Posterior vena cava (tissue), 2 donors: Measurements from ENCODE around the gene ARGFX. TPM values are rescaled to one million over a fixed set of nuclear protein-coding genes. Genes with fewer than 3 reads are reported as not detected.
"Not testable (repeated sequence)": the region's sequence is repeated elsewhere in the genome, so short reads cannot be mapped to it uniquely, and the experiment has no call there.

Source experiments
- DNase-seq: peaks from one replicate; pipeline ENCODE4 v3.0.0-alpha.2; 2020; ENCODE audit warnings: low spot score
- intact Hi-C, 2 donors: fragments of 100-400 bp; cut with DNase I; formaldehyde crosslinking; loops; one replicate each; pipeline versions ENCODE4 v1.14.1 to v1.14.2; 2022 to 2023
- total RNA-seq, 2 donors: library from RNA; stranded (reverse); fragmentation: NEBNext Ultra II Directional; extraction: Animal tissue kit (Norgen Biotek cat#: 25700); gene quantifications; one replicate each; pipeline ENCODE4 v1.2.1, GENCODE V29; 2021
- donor health status: DM: yes; HTN: yes; CAD: no.
- donor health status: DM: yes; HTN: yes; CAD: no.

The ARGFX gene
- total RNA-seq, 2 donors from 2014 or later: not detected

DNA sequence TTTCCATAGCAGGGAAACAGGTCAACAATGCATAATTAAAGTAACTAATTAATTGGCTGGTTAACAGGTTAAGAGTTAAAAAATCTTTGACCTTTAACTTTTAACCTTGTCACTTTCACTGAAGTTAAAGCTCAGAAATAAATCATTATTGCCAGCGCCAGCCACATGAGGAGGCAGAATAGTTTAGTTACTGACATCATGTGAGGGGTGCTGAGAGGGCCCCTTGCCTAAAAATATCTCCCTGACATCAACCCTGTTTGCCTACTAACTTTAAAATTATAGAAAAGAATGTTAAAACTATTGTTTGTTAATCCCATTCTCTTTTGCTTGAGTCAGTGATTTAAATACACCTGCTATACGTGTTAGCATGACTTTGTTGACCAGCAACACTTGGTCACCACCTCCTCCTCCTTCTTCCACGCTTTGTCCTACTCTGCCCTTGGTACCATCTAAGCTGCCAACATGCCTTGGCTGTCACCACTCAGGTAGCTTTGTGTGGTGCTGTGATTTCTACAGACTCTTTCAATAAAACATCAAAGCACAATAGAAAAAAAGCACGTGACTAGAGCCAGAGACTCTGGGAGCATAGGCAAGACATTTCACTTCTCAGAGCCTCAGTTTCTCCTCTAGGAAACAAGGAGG lies 28.1 kb downstream of the ARGFX start:
- no peak for DNase-seq
- intact Hi-C loops: loop anchor here in 1 of 2 donors (1.0 kb wide), 1 partner anchor 12 kb away; no protein-coding TSS in a partner anchor

DNA sequence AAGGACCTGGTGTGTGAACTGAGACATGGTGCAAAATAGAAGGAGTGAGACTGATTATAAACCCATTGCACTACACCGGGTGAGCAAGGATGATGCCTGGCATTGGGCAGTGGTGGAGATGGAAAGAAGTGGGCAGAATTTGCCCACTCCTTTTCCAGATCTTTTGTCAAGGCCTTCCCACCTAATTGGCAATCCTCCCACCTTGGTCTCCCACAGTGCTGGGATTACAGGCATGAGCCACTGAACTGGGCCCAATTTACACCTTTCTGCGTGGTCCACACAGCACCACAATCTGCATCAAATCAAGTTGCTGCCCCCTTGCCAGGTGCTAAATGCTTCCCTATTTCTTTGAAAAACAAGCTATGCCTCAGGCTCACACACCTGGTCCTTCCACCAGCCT lies 30.8 kb downstream of the ARGFX start:
- no peak for DNase-seq
- intact Hi-C loops: no loop called here

DNA sequence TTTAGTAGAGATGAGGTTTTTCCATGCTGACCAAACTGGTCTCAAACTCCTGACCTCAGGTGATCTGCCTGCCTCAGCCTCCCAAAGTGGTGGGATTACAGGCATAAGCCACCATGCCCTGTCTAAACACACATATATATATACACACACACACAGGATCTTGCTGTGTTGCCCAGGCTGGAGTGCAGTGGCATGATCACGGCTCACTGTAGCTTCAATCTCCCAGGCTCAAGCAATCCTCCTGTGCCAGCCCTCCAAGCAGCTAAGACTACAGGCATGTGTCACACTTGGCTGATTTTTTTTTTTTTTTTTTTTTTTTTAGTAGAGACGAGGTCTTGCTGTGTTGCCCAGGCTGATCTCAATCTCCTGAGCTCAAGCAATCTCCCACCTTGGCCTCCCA lies 32.2 kb downstream of the ARGFX start:
- DNase-seq, intact Hi-C loops: not testable (repeated sequence)

GRCh38 chr3:121601212-121601812 lies 33.6 kb downstream of the ARGFX start:
- intact Hi-C loops: no loop called here
- no peak for DNase-seq

DNA sequence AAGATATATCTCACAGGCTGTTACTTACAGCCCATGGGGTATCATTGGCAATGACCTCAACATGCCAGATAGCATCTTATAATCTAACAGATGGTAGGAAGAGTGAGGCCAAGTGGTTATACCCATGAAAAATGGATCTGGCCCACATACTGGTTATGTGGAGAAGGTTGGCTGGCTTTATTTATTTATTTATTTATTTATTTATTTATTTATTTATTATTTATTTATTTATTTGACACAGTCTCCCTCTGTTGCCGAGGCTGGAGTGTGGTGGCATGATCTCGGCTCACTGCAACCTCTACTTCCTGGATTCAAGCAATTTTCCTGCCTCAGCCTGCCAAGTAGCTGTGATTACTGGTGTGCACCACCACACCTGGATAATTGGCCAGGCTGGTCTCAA lies 37.0 kb downstream of the ARGFX start:
- DNase-seq: no peak
- intact Hi-C loops: no loop called here

- intact Hi-C loops: no loop called here
- DNase-seq: no peak
These were observed 38.4 kb downstream of the ARGFX start for GRCh38 chr3:121606106-121606505.

Other genes with a start within 250 kb of the ARGFX start
- gene POLQ, start 22.0 kb upstream of the ARGFX start, total RNA-seq: under 1 TPM; 0.23 to 0.48 TPM
- 1 to 10 TPM in 1 of 2 donors, under 1 TPM in 1; 0.83 to 1.5 TPM for gene FBXO40, start 25.4 kb downstream of the ARGFX start, total RNA-seq
- 10 to 100 TPM; 33.8 to 72.0 TPM for gene HCLS1, start 93.0 kb downstream of the ARGFX start, total RNA-seq
- gene GOLGB1, start 181.8 kb downstream of the ARGFX start, total RNA-seq: 10 to 100 TPM; 58.3 to 64.2 TPM